ENCODE results near the gene FUT6.
"Not testable (repeated sequence)": the region's sequence is repeated elsewhere in the genome, so short reads cannot be mapped to it uniquely, and the experiment has no call there.

FUT6 gene

GRCh38 chr19:5782945-5783919 lies 56.3 kb downstream of the FUT6 start:
- DNase-seq: no peak

GRCh38 chr19:5782322-5782721 lies 57.2 kb downstream of the FUT6 start:
- DNase-seq: no peak

GRCh38 chr19:5780916-5781315 lies 58.6 kb downstream of the FUT6 start:
- DNase-seq: not testable (repeated sequence)
